NCI-H128 (cell line): ENCODE data around the gene PRX.
"Not testable (repeated sequence)": the region's sequence is repeated elsewhere in the genome, so short reads cannot be mapped to it uniquely, and the experiment has no call there.

Experiments used
- DNase-seq: peaks from one replicate; lab custom pipeline; 2025; ENCODE audit not compliant: unreplicated experiment; lab: John Stamatoyannopoulos, UW

PRX gene

GRCh38 chr19:40393894-40394815 lies 19.0 kb downstream of the PRX start:
- no peak for DNase-seq

DNA sequence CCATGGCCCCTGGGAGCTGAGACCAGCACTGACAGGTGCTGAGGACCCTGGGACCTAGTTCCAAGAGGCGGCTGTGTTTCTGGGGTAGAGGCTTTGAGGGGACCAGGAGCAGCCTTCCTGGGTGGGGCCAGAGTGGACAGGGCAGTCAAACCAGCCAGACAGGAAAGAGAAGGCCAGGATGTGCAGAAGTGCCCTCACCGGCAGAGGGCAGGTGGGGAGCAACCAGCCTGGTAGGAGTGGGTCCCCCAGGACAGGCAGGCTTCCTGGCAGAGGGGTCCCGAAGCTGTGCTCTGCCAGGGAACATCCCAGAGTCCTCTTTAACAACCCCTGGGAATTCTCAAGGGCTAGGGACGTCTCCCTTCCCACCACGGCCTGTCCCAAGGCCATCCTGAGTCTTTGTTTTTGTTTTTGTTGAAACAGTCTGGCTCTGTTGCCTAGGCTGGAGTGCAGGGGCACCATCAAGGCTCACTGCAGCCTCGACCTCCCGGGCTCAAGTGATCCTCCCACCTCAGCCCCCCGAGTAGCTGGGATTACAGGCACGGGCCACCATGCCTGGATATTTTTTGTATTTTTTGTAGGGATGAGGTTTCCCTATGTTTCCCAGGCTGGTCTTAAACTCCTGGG lies 20.2 kb downstream of the PRX start:
- no peak for DNase-seq

DNA sequence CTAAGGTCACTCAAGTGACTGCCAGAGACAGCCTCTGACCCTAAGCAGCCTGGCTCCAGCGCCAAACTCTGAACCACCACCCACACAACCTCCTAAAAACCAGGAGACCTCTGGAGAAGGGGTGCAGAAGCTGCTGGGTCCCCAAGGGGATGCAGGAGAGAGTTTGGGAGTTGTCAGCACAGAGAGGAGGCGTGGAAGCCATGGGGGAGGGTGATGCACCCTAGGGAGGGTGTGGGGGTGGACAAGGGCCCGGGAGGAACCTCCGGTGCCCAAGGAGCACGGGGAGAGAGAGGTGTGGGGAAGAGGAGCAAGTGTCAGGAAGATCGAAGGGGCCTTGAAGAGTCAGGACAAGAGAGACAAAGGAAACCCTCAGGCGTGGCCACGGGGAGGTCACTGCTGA lies 21.1 kb downstream of the PRX start:
- no peak for DNase-seq

DNA sequence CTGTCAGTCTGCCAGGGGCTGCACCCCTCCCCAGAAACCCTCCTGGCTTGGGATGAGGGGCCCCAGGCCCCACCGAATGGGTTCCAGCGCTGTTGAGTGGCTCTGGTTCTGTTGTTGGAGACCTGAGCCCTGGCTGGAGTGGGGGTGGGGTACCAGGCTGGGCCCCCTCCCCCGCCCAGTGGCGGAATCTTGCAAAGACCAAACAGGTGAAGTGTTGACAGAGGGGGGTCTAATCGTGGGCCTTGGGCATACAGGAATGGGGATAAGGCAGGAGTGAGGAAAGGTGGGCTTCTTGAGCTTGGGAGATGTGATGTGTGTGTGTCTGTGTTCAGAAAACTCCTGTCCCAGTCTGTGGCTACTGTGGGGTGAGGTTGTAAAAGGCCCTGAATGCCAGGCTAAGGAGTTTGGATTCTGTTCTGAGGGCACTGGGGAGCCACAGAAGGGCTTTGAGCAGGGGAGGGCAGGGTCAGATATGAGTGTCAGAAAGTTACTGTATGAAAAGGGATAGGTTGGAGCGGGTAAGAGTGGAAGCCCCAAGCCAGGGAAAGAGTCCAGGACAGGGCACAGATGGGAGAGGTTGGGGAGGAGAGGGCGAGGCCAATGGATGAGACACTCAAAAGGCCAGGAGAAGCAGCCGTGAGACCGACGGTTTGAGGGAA lies 23.0 kb downstream of the PRX start, which contains the start of gene HIPK4:
Gene HIPK4 (minus strand): TSS at position 98 of the 659 bp plus-strand sequence. CDS start 279 bp downstream, outside the sequence.
- no peak for DNase-seq

DNA sequence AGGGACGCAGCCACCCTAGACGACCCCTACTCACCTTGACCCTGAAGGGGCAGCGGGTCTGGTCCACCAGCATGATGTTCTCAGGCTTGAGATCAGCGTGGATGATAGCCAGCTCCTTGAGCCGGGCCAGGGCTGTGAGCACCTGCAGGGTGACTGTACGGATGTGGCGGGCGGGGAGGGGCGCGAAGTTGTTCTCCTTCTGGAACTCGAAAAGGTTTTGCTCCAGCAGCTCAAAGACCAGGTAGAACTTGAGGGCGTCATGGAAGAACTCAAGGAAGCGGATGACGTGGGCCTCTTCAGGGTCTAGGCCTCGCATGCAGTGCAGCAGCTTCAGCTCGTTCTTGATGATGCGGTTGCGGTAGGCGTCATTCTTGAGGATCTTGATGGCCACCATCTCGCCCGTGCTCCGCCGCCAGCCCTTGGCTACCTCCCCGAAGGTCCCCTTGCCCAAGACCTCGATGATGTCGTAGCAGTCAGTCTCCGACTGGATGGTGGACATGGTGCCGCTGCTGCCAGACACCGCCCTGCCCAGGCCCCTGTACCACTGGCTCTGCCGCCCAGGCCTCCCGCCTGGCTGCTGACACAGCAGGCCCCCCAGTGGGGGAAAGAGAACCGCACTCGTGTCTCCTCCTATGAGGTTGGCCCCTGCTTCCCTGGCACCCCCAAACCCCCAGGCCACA lies 23.6 kb downstream of the PRX start:
- DNase-seq, result no peak

DNA sequence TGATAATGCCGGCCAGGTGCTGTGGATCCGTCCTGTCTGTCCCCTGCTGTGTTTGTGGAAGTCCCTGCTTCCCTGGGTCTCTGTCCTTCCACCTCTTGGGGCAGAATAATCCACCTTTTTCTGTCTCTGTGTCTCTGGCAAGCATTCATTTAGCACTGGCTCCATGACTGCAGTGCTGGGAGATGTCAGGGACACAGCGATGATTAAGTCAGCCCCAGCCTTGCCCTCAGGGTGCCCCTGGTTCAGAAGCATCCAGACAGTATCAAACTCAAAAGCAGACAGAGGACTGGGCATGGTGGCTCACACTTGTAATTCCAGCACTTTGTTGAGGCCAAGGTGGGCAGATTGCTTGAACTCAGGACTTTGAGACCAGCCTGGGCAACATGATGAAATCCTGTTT lies 24.7 kb downstream of the PRX start:
- no peak for DNase-seq

GRCh38 chr19:40387155-40387554 lies 26.0 kb downstream of the PRX start:
- DNase-seq, result no peak

DNA sequence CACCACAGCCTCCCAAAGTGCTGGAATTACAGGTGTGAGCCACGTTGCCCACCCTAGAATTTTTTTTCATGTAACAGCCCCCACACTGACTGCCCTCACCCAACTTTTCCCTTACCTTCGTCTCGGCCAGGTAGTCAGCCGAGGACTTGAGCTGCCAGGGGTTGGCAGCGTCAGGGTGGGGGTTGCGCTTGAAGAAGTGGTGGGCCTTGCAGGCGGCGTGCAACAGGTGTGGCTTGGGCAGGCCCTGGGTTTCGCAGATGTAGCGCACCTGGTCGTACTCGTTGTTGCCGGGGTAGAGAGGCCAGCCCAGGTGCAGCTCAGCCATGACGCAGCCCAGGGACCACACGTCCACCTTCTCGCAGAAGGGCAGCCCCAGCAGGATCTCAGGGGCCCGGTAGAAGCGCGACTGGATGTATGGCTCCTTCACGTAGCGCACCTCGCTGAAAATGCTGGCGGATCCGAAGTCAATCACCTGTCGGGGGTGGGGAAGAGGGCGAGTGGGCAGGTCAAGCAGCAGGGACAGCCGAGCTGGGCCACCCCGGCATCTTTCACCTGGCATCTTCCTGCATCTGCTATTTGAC lies 29.4 kb downstream of the PRX start:
- no peak for DNase-seq

DNA sequence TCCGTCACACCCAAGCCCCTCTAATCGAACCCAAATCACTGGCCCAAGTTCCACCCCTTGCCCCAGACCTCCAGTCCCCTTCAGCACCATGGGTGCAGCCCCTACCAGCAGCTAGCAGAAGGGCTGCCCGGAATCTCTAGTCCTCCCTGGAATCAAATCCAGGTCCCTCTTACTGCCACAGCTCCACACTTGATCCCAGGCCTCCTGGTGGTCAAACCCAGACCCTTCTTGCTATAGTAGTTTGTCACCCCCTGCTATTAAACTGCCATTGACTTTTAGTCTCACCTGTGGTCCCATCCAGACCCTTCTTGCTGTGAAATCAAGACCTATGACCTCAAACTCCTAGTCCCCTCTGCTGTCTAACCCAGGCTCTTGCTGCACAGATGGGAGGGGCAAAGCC lies 31.9 kb downstream of the PRX start:
- no peak for DNase-seq

DNA sequence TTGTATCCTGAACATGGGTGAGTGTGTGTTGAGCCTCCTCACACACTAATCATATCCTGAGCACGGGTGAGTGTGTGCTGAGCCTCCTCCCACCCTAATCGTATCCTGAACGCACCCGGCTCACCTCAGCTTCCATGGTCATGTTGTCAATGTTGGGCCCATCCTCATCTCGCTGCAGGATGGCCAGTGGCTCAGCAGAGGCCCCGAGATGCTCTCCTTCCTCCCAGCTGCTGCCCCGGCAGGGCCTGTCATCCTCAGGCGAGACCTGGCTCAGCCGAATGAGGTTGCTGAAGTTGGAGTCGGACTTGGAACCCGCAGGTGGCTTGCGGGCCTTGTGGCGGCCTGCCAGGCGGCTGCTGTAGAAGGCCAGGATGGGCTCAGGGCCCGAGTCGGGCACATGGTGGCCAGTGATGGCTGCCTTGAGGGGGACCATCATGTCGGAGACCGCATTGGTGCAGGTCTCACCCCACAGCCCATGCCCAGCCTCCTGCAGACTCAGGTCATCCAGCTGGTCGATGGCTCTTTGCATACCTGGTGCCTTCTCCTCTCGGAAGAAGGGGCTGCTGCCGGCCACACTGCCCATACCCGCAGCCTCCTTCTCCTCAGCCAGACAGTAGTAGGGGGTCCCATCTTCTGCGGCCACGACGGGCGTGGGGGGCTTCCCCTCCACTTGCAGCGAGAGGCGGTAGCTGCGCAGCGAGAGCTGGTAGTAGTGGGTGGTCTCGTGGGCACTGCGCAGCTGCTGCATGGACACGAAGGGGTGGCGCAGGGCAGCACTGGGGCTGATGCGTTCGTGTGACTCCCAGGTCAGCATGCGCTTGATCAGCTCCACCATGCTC lies 32.8 kb downstream of the PRX start:
- no peak for DNase-seq

- no peak for DNase-seq
Observed at GRCh38 chr19:40379446-40380198, 33.6 kb downstream of the PRX start.

GRCh38 chr19:40378509-40378908 lies 34.7 kb downstream of the PRX start:
- no peak for DNase-seq

- DNase-seq, result no peak
Observed at GRCh38 chr19:40377876-40378385, 35.2 kb downstream of the PRX start.

DNA sequence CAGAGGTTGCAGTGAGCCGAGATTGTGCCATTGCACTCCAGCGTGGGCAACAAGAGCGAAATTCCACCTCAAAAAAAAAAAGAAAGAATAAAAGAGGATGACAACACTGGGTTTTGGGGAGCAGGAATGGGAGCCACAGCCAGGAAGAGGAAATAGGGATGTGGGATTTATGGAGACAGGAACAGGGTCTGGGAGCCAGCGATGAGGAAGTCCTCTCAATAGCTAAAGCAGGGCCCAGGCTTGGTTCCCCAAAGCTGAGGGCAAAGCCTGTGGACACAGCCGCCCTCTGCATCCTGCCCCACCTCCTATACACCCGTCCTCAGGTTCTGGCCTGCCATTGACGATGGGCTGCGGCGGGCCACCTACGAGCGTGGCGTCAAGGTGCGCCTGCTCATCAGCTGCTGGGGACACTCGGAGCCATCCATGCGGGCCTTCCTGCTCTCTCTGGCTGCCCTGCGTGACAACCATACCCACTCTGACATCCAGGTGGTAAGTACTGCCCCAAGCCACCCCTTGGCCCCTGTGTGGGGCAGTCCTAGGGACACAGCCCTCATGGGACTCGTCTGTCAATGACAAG lies 36.8 kb downstream of the PRX start:
- no peak for DNase-seq

DNA sequence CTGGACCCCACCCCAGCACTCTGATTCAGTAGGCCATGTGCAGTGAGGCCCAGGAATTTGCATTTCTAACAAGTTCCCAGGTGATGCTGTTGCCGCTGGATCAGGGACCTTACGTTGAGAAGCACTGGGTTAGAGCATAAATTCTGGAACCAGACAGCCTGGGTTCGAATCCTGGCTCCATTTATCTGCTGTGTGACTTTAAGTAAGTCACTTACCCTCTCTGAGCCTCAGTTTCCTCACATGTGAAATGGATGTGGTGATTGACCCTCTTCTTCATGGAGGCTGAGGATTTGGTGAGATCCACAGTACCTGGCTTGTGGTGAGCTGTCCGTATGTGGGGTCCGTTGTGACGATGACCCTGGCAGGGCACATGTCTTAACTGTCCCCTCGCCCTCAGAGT lies 39.1 kb downstream of the PRX start:
- DNase-seq, result no peak

DNA sequence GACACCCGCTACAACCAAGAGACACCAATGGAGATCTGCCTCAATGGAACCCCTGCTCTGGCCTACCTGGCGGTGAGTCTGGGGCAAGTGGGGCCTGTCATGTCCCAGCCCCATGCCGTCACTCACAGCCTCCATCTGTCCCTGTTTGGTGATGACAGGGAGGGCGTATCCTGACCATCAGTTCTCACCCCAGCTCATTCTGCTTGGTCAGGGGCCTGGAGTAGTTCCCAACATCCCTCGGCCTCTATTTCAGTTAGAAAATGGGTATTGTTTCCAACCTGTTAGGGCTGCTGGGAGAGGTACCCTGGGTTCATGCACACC lies 41.4 kb downstream of the PRX start:
- DNase-seq, result no peak

- no peak for DNase-seq
Observed at GRCh38 chr19:40370997-40371801, 42.0 kb downstream of the PRX start.

- DNase-seq, result not testable (repeated sequence)
Observed at GRCh38 chr19:40370253-40370652, 42.9 kb downstream of the PRX start.
